Measurements from ENCODE around the gene CUL4A.
"Not testable (repeated sequence)": the region's sequence is repeated elsewhere in the genome, so short reads cannot be mapped to it uniquely, and the experiment has no call there.

DNA sequence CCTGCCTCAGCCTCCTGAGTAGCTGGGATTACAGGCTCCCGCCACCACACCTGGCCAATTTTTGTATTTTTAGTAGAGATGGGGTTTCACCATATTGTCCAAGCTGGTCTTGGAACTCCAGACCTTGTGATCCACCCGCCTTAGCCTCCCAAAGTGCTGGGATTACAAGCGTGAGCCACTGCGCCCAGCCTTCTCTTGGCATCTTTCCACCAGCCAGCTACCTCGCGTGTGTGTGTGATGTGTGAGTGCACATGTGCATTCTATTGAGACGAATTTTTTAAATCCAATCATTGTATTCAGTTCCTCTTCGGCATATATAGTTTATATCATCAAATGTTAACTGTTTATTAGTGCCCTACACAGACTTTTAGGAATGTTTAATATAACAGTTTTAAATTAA is 32.2 kb downstream of the CUL4A start:
- TF ChIP-seq, protein P1, sequence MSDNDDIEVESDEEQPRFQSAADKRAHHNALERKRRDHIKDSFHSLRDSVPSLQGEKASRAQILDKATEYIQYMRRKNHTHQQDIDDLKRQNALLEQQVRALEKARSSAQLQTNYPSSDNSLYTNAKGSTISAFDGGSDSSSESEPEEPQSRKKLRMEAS (IDR thresholded peaks at IDR 0.05; ENCODE audit: insufficient read depth, insufficient read length), result not testable (repeated sequence)
- TF ChIP-seq, protein P2, sequence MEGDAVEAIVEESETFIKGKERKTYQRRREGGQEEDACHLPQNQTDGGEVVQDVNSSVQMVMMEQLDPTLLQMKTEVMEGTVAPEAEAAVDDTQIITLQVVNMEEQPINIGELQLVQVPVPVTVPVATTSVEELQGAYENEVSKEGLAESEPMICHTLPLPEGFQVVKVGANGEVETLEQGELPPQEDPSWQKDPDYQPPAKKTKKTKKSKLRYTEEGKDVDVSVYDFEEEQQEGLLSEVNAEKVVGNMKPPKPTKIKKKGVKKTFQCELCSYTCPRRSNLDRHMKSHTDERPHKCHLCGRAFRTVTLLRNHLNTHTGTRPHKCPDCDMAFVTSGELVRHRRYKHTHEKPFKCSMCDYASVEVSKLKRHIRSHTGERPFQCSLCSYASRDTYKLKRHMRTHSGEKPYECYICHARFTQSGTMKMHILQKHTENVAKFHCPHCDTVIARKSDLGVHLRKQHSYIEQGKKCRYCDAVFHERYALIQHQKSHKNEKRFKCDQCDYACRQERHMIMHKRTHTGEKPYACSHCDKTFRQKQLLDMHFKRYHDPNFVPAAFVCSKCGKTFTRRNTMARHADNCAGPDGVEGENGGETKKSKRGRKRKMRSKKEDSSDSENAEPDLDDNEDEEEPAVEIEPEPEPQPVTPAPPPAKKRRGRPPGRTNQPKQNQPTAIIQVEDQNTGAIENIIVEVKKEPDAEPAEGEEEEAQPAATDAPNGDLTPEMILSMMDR (IDR thresholded peaks at IDR 0.05; ENCODE audit: extremely low read depth in 1 of 2, insufficient read depth in 1 of 2, low read depth in 1 of 2, low read length in 2 of 2), result not testable (repeated sequence)
- TF ChIP-seq POLR2A (IDR thresholded peaks at IDR 0.05; ENCODE audit: low read depth, low read length); POLR2AphosphoS5 (IDR thresholded peaks at IDR 0.05; ENCODE audit: insufficient read depth, low read depth, low read length): not testable (repeated sequence)

Measured in endothelial cell of umbilical vein (primary cell).